K562 (cell line): ENCODE results near the gene DBF4B. TPM values are rescaled to one million over a fixed set of nuclear protein-coding genes. Genes with fewer than 3 reads are reported as not detected.

ENCODE experiments used
- ATAC-seq: fragments of 200-7000 bp; cut with Tn5 transposase; 3 replicates; pipeline ENCODE4 v1.9.1; 2020; ENCODE audit warnings: moderate library complexity
- BruUV-seq: library from RNA; stranded (reverse); fragments of 400-500 nt; replicated peaks from 2 replicates; lab custom pipeline; 2021; lab: Mats Ljungman, UMichigan
- CTCF ChIA-PET: fragments of 300-600 bp; formaldehyde crosslinking; extraction: SDS; loops from one replicate; lab custom pipeline; 2021; ENCODE audit warnings: low intra/inter-chr PET ratio; lab: Yijun Ruan, JAX
- POLR2A ChIA-PET: fragments of 300-600, 350-650 bp; sonication (Branson Sonifier 250); formaldehyde crosslinking; extraction: SDS; loops from one replicate; lab custom pipeline; 2021; ENCODE audit warnings: antibody characterized with exemption, inconsistent platforms; lab: Yijun Ruan, JAX
- DNase-seq, 4 experiments: peaks; one replicate each; pipeline versions ENCODE4 v3.0.0 to v3.0.0-alpha.2; 2011 to 2018; ENCODE audit warnings: low spot score in 3 of 4, mixed read lengths in 3 of 4; ENCODE audit errors: extremely low read depth in 1 of 4
- FAIRE-seq: peaks from 2 replicates; lab custom pipeline; 2011; peaks lifted over from hg19 to GRCh38; lab: Jason Lieb, UNC
- H2AFZ ChIP-seq: 2 replicates; pipeline ENCODE4 v1.6.0; 2011; ENCODE audit warnings: low read depth, low read length, control low read depth, inconsistent platforms
- H3K27ac ChIP-seq: fragments of 200-600 bp; 3 replicates; pipeline ENCODE4 v1.8.0; 2011; ENCODE audit warnings: low read depth, mild to moderate bottlenecking, control low read depth, inconsistent platforms, low read length, moderate library complexity, mixed read lengths; ENCODE audit errors: extremely low read depth
- H3K27me3 ChIP-seq, 2 experiments: fragments of 300-600 bp in 1 of 2; 2 replicates in 1 of 2; 3 replicates in 1 of 2; pipeline versions ENCODE4 v1.6.0 to v1.8.0; 2011; ENCODE audit warnings: inconsistent platforms in 2 of 2, low read length in 2 of 2, mild to moderate bottlenecking in 1 of 2, mixed read lengths in 1 of 2, moderate library complexity in 1 of 2; ENCODE audit not compliant: control insufficient read depth in 2 of 2, insufficient read depth in 2 of 2
- H3K36me3 ChIP-seq: fragments of 300-600 bp; 3 replicates; pipeline ENCODE4 v1.8.0; 2011; ENCODE audit warnings: mild to moderate bottlenecking, low read length, inconsistent platforms; ENCODE audit not compliant: control insufficient read depth, insufficient read depth
- H3K4me1 ChIP-seq, 2 experiments: fragments of 200-600 bp in 1 of 2; replicated peaks in 1 of 2; 2 replicates in 1 of 2; 3 replicates in 1 of 2; pipeline versions ENCODE4 v1.5.1 to v1.8.0; 2011; ENCODE audit warnings: inconsistent platforms in 2 of 2, low read length in 2 of 2, mild to moderate bottlenecking in 1 of 2, mixed read lengths in 1 of 2, moderate library complexity in 1 of 2; ENCODE audit not compliant: control insufficient read depth in 2 of 2, insufficient read depth in 2 of 2
- H3K4me2 ChIP-seq: 2 replicates; pipeline ENCODE4 v1.6.1; 2011; ENCODE audit warnings: low read length, control low read depth, inconsistent platforms, mixed read lengths; ENCODE audit not compliant: insufficient read depth
- H3K4me3 ChIP-seq: fragments of 200-600 bp; sonication (generic), shearing (Covaris generic); 2 replicates; pipeline ENCODE4 v1.5.1; 2016; ENCODE audit warnings: control low read depth, inconsistent platforms
- H3K79me2 ChIP-seq: fragments of 200-600 bp; 3 replicates; pipeline ENCODE4 v1.8.0; 2011; ENCODE audit warnings: low read length, inconsistent platforms; ENCODE audit not compliant: control insufficient read depth, insufficient read depth
- H3K9ac ChIP-seq, 2 experiments: 2 replicates each; pipeline versions ENCODE4 v1.6.0 to v1.6.1; 2011; ENCODE audit warnings: low read depth in 2 of 2, low read length in 2 of 2, control low read depth in 1 of 2, inconsistent platforms in 1 of 2, mild to moderate bottlenecking in 1 of 2, mixed read lengths in 1 of 2; ENCODE audit not compliant: insufficient read depth in 1 of 2
- H3K9me1 ChIP-seq: one replicate; pipeline ENCODE4 v1.6.0; 2011; ENCODE audit warnings: inconsistent platforms, mild to moderate bottlenecking, low read length, moderate library complexity; ENCODE audit not compliant: control insufficient read depth, insufficient read depth
- H3K9me3 ChIP-seq: replicated peaks from 2 replicates; pipeline ENCODE4 v1.5.1; 2011; ENCODE audit warnings: low read depth, low read length, inconsistent platforms; ENCODE audit not compliant: control insufficient read depth, insufficient read depth
- H4K20me1 ChIP-seq: replicated peaks from 2 replicates; pipeline ENCODE4 v1.6.1; 2011; ENCODE audit warnings: low read length, inconsistent platforms, mixed read lengths; ENCODE audit not compliant: control insufficient read depth, insufficient read depth
- ARID4B ChIP-seq: sonication (generic); formaldehyde crosslinking; IDR thresholded peaks from 2 replicates; pipeline ENCODE4 v1.8.0; 2022; ENCODE audit warnings: mild to moderate bottlenecking, missing genetic modification reagents
- CREBBP ChIP-seq: IDR thresholded peaks from one replicate; pipeline ENCODE4 v1.6.1; 2012; ENCODE audit warnings: low read depth, mild to moderate bottlenecking, control low read depth, inconsistent platforms, low read length
- E2F1 ChIP-seq: sonication (generic); formaldehyde crosslinking; IDR thresholded peaks from 2 replicates; pipeline ENCODE4 v1.8.1; 2023; ENCODE audit warnings: mild to moderate bottlenecking, missing genetic modification reagents, moderate library complexity
- FOXK2 ChIP-seq, 2 experiments: fragments of 450-650 bp; IDR thresholded peaks in 1 of 2; conservative IDR thresholded peaks in 1 of 2; 2 replicates each; pipeline ENCODE4 v1.6.1; 2016; ENCODE audit warnings: low read depth in 2 of 2, mild to moderate bottlenecking in 1 of 2
- FOXP4 ChIP-seq: sonication (generic); formaldehyde crosslinking; IDR thresholded peaks from 2 replicates; pipeline ENCODE4 v1.8.0; 2022; ENCODE audit warnings: mild to moderate bottlenecking, missing genetic modification reagents, borderline replicate concordance
- KAT2B ChIP-seq: IDR thresholded peaks from one replicate; pipeline ENCODE4 v1.6.1; 2012; ENCODE audit warnings: low read depth, mild to moderate bottlenecking, control low read depth, inconsistent platforms, low read length, moderate library complexity
- PTTG1 ChIP-seq: fragments of 450-650 bp; IDR thresholded peaks from 2 replicates; pipeline ENCODE4 v1.6.1; 2016; ENCODE audit warnings: low read depth, mild to moderate bottlenecking, missing genetic modification characterization, missing compliant biosample characterization
- SNAPC5 ChIP-seq: fragments of 250-450 bp; sonication (Bioruptor Pico); IDR thresholded peaks from 2 replicates; pipeline ENCODE4 v1.8.0; 2021; ENCODE audit warnings: moderate library complexity, mild to moderate bottlenecking, inconsistent platforms
- SREBF2 ChIP-seq: sonication (generic); formaldehyde crosslinking; IDR thresholded peaks from 2 replicates; pipeline ENCODE4 v1.4.0; 2020; ENCODE audit warnings: mild to moderate bottlenecking, missing genetic modification reagents
- U2AF2 ChIP-seq: fragments of 200-400 bp; formaldehyde crosslinking; optimal IDR thresholded peaks from 2 replicates; pipeline ENCODE3; 2017; ENCODE audit warnings: low read depth, mild to moderate bottlenecking, low read length
- ZNF23 ChIP-seq: fragments of 250-450 bp; sonication (Bioruptor Pico); IDR thresholded peaks from 2 replicates; pipeline ENCODE4 v1.4.0; 2020; ENCODE audit warnings: mild to moderate bottlenecking
- ZNF354B ChIP-seq: fragments of 250-450 bp; sonication (Bioruptor Pico); IDR thresholded peaks from 2 replicates; pipeline ENCODE4 v1.4.0; 2020
- WGBS: fragments of 100-300 bp; shearing (Covaris generic); methylation state at CpG from one replicate; pipeline ENCODE4 v1.1.6; 2016; ENCODE audit warnings: low coverage, mixed read lengths; ENCODE audit not compliant: insufficient coverage; ENCODE audit errors: missing lambda C conversion rate; 5-methylcytosine and 5-hydroxymethylcytosine counted together
- in situ Hi-C: fragments of 300-500 bp; cut with MboI; formaldehyde crosslinking; loops from 4 replicates; pipeline ENCODE4 v1.15.0; 2018; ENCODE audit warnings: inconsistent platforms, mixed read lengths
- intact Hi-C: fragments of 100-400 bp; cut with micrococcal nuclease; formaldehyde crosslinking; loops from 2 replicates; pipeline ENCODE4 v1.14.2; 2022
- polyA plus RNA-seq, 8 experiments: library from polyadenylated mRNA; depleted of rRNA in 4 of 8; stranded (reverse) in 5 of 8; unstranded in 3 of 8; fragments of >200 nt; fragmentation: Nextera tagmentation in 2 of 8; fragmentation: Illumina TruSeq in 1 of 8; extraction: Ambion mirVana in 2 of 8; extraction: Trizol in 1 of 8; gene quantifications; 2 replicates each; pipeline versions ENCODE4 v1.2.1 to v1.2.3, GENCODE V29; 2011 to 2014; ENCODE audit warnings: inconsistent platforms in 1 of 8, missing spikeins in 1 of 8
- total RNA-seq, 7 experiments: library from RNA; depleted of rRNA in 6 of 7; stranded (reverse); fragments of >200 nt in 6 of 7; fragmentation: Illumina TruSeq in 2 of 7; extraction: Trizol in 2 of 7; gene quantifications; 2 replicates each; pipeline versions ENCODE4 v1.2.1 to v1.2.3, GENCODE V29; 2011 to 2021; ENCODE audit warnings: low replicate concordance in 1 of 7

DBF4B gene
- total and polyA plus RNA-seq, 9 of the 15 experiments (the other 6 are each of a cell fraction or from before 2014, with no cell fraction given): 2.5 to 26.9 (median 14.6) TPM

GRCh38 chr17:44788139-44788538 lies 79.7 kb downstream of the DBF4B start (continued):
- TF ChIP-seq E2F1 (CRISPR knock-in tag): no peak
- no peak for TF ChIP-seq SNAPC5 (CRISPR knock-in tag)

GRCh38 chr17:44792276-44792675 lies 83.8 kb downstream of the DBF4B start:
- no peaks in the 10 kb centered on the region for H4K20me1 ChIP-seq
- H3K9me3 ChIP-seq: no peaks in the 10 kb centered on the region
- no TSS peak for BruUV-seq
- ChIA-PET CTCF (no interaction called here), POLR2A (no interaction called here)
- intact Hi-C loops (no loop called here), in situ Hi-C loops (no loop called here)
- H3K9ac ChIP-seq: no peak overlapping the region
- 60% methylated on average over 1 of the region's 1 CpG for WGBS
- no peak overlapping the region for H3K27ac ChIP-seq
- no peaks in the 10 kb centered on the region for H3K9me1 ChIP-seq
- peaks cover 10 to 12% of the 10 kb centered on the region in 2 experiments; a peak in 4 of 5 replicates for H3K27me3 ChIP-seq
- DNase-seq (no peak), FAIRE-seq (no peak), ATAC-seq (no peak)
- H3K79me2 ChIP-seq: no peaks in the 10 kb centered on the region
- no peak overlapping the region for H3K4me2 ChIP-seq
- H3K4me1 ChIP-seq: peaks cover 5% of the 10 kb centered on the region in 2 experiments
- H3K4me3 ChIP-seq: no peak overlapping the region
- H2AFZ ChIP-seq: no peak overlapping the region
- TF ChIP-seq KAT2B: no peak
- TF ChIP-seq CREBBP: no peak
- no peak for TF ChIP-seq SREBF2
- TF ChIP-seq ZNF354B (CRISPR knock-in tag): no peak
- no peak for TF ChIP-seq ARID4B (CRISPR knock-in tag)
- no peak for TF ChIP-seq PTTG1
- no peak for TF ChIP-seq ZNF23 (CRISPR knock-in tag)
- TF ChIP-seq U2AF2: no peak
- no peak for TF ChIP-seq FOXP4 (CRISPR knock-in tag)
- no peak for TF ChIP-seq FOXK2 (conservative IDR thresholded peaks at IDR 0.05 in 1 of 2, IDR thresholded peaks at IDR 0.05 in 1 of 2; ENCODE audit: low read depth in 2 of 2)
- H3K36me3 ChIP-seq: no peaks in the 10 kb centered on the region
